ENCODE results near the gene LYG2. TPM values are rescaled to one million over a fixed set of nuclear protein-coding genes. Genes with fewer than 3 reads are reported as not detected.
"Not testable (repeated sequence)": the region's sequence is repeated elsewhere in the genome, so short reads cannot be mapped to it uniquely, and the experiment has no call there.

LYG2 gene
- total RNA-seq, result not detected
- long read RNA-seq, result 0 reads

GRCh38 chr2:99255491-99256318 lies at the start of gene LYG2:
Gene LYG2 (minus strand): TSS chr2:99255666. CDS start chr2:99254260, 1,406 bp downstream.
- intact Hi-C loops (cut with DNase I), result no loop called here
- no peak for DNase-seq (ENCODE audit: low spot score)

GRCh38 chr2:99301097-99301496 lies 45.6 kb upstream of the LYG2 start, which contains the start of gene LYG1:
Gene LYG1 (minus strand): TSS chr2:99301197. CDS start chr2:99295670, 5,527 bp downstream.
- intact Hi-C loops (cut with DNase I), result not testable (repeated sequence)

GRCh38 chr2:99299580-99299979 lies 44.1 kb upstream of the LYG2 start:
- intact Hi-C loops (cut with DNase I), result no loop called here
- no peak for DNase-seq (ENCODE audit: low spot score)

More at GRCh38 chr2:99301097-99301496, 45.6 kb upstream of the LYG2 start, which contains the start of gene LYG1:
- DNase-seq (ENCODE audit: low spot score), result not testable (repeated sequence)

- intact Hi-C loops (cut with DNase I), result no loop called here
- DNase-seq (ENCODE audit: low spot score), result no peak
Measured at GRCh38 chr2:99297994-99298393, 42.5 kb upstream of the LYG2 start.

GRCh38 chr2:99285526-99285925 lies 30.1 kb upstream of the LYG2 start:
- intact Hi-C loops (cut with DNase I), result no loop called here
- DNase-seq (ENCODE audit: low spot score), result no peak

- intact Hi-C loops (cut with DNase I), result no loop called here
- no peak for DNase-seq (ENCODE audit: low spot score)
Measured at GRCh38 chr2:99279969-99280695, 24.7 kb upstream of the LYG2 start.

GRCh38 chr2:99278793-99279291 lies 23.4 kb upstream of the LYG2 start:
- intact Hi-C loops (cut with DNase I), result no loop called here

GRCh38 chr2:99278195-99278765 lies 22.8 kb upstream of the LYG2 start:
- intact Hi-C loops (cut with DNase I); DNase-seq (ENCODE audit: low spot score): not testable (repeated sequence)

More at GRCh38 chr2:99278793-99279291, 23.4 kb upstream of the LYG2 start:
- no peak for DNase-seq (ENCODE audit: low spot score)

GRCh38 chr2:99275882-99276281 lies 20.4 kb upstream of the LYG2 start:
- no peak for DNase-seq (ENCODE audit: low spot score)
- intact Hi-C loops (cut with DNase I), result no loop called here

- intact Hi-C loops (cut with DNase I), result no loop called here
- DNase-seq (ENCODE audit: low spot score), result no peak
Measured at GRCh38 chr2:99261242-99261641, 5.8 kb upstream of the LYG2 start.

GRCh38 chr2:99260184-99260583 lies 4.7 kb upstream of the LYG2 start:
- no peak for DNase-seq (ENCODE audit: low spot score)
- intact Hi-C loops (cut with DNase I), result no loop called here

GRCh38 chr2:99259465-99259864 lies 4.0 kb upstream of the LYG2 start:
- DNase-seq (ENCODE audit: low spot score), result no peak
- intact Hi-C loops (cut with DNase I), result no loop called here

- DNase-seq (ENCODE audit: low spot score), result no peak
- intact Hi-C loops (cut with DNase I), result no loop called here
Measured at GRCh38 chr2:99256677-99257076, 1.2 kb upstream of the LYG2 start.

GRCh38 chr2:99249951-99250350 lies 5.5 kb downstream of the LYG2 start:
- DNase-seq (ENCODE audit: low spot score), result no peak
- intact Hi-C loops (cut with DNase I), result no loop called here

GRCh38 chr2:99242151-99242550 lies 13.3 kb downstream of the LYG2 start:
- intact Hi-C loops (cut with DNase I), result no loop called here
- no peak for DNase-seq (ENCODE audit: low spot score)

- DNase-seq (ENCODE audit: low spot score), result no peak
- intact Hi-C loops (cut with DNase I), result no loop called here
Measured at GRCh38 chr2:99240431-99240830, 15.0 kb downstream of the LYG2 start.

- no peak for DNase-seq (ENCODE audit: low spot score)
- intact Hi-C loops (cut with DNase I), result no loop called here
Measured at GRCh38 chr2:99238599-99238998, 16.9 kb downstream of the LYG2 start.

- intact Hi-C loops (cut with DNase I); DNase-seq (ENCODE audit: low spot score): not testable (repeated sequence)
Measured at GRCh38 chr2:99233177-99233576, 22.3 kb downstream of the LYG2 start.

GRCh38 chr2:99217929-99218501 lies 37.5 kb downstream of the LYG2 start:
- DNase-seq (ENCODE audit: low spot score), result no peak
- intact Hi-C loops (cut with DNase I), result no loop called here

GRCh38 chr2:99216096-99216495 lies 39.4 kb downstream of the LYG2 start:
- DNase-seq (ENCODE audit: low spot score), result no peak
- intact Hi-C loops (cut with DNase I), result no loop called here

Measured in cardiac septum (tissue), 1 donor.